Left renal pelvis (tissue), 4 donors: Measurements from ENCODE around the gene SYK. TPM values are rescaled to one million over a fixed set of nuclear protein-coding genes. Genes with fewer than 3 reads are reported as not detected.

Source experiments
- DNase-seq, 4 donors: peaks; one replicate each; pipeline ENCODE4 v3.0.0-alpha.2; 2013; ENCODE audit warnings: low read depth in 4 of 4, low spot score in 3 of 4
- polyA plus RNA-seq, 4 donors: library from polyadenylated mRNA; unstranded; fragments of 120-200 nt; gene quantifications; one replicate each; pipeline ENCODE4 v1.2.1, GENCODE V29; 2013; ENCODE audit not compliant: insufficient read length in 4 of 4

The SYK gene
- polyA plus RNA-seq, 4 donors, result 9.1 to 29.5 (median 28.5) TPM

GRCh38 chr9:90846770-90847419 lies 45.3 kb downstream of the SYK start:
- DNase-seq, result no peak

GRCh38 chr9:90847971-90848370 lies 46.4 kb downstream of the SYK start:
- no peak for DNase-seq

GRCh38 chr9:90848866-90849265 lies 47.2 kb downstream of the SYK start:
- no peak for DNase-seq

- DNase-seq, result no peak
Observed at GRCh38 chr9:90851444-90851843, 49.8 kb downstream of the SYK start.

- no peak for DNase-seq
Observed at GRCh38 chr9:90853945-90854344, 52.3 kb downstream of the SYK start.

DNA sequence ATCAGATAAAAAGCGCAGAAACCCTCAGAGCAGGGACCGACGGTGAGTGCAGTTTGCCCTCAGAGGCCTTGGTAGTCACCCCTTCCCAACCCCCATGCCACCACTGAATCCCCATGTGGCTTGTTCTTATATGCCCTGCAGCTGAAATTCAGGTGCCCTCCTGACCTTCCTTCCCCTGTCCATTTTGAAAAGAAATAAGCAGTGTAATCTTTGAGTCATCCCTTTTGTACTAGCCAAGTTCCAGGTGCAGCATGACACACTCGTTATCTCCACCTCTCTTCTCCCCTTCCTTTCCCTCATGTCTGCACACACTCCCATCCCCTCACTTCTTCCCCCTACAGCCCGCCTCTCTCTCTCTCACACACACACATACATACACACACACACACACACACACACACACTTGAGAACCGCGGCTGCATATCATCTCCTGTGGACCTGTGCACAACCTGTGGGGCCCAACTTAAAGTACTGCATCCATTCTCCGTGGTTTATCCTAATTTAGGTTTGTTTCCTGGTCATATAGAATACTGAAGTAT lies 53.1 kb downstream of the SYK start:
- no peak for DNase-seq

DNA sequence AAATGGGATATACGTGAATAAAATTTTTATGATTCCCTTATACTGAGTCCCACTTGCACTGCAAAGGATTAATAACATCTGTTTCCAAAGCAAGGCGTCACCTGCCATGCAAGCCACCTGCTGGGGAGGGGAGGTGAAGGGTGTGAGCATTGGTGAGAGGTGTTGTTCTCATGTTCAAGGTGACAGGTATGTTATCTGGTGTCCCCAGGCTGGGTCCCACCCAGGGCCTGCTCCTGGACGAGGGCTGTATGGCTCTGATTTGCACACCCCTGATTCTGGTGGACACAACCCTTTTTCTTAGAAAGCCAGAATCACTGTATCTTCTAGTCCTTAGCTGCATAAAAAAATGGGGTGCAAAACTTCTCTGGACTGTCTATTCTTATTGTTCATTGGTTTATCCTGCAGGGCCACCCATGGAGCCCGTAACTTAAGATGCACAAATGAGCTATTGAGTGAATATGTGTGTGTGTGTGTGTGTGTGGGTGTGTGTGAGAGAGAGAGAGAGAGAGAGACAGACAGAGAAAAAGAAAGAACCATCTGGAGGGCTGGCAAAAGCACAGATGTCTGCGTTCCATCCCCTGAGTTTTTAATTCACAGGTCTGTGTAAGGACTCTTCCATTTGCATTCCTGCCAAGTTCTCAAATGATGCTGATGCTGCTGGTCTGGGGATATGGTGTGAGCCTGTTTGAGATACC lies 53.7 kb downstream of the SYK start:
- DNase-seq, result no peak

DNA sequence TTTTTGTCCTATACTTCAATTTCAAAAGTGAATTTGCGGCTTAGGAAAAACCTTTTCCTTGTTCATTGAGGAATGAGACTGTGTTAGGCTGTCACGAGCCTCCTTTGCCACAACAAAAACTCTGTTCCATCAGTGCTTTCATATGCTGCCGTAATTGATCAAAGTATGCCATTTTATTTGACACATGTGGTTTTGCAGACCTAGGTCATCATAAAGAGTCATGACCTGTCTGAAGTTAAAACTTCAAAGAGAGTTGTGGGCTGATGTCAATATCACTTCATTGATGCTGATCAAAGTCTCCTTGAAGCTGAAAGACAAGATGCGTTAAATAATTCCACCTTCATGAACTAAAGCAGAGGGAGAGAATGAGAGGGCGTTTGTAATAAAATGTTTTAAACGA lies 55.5 kb downstream of the SYK start:
- no peak for DNase-seq

- no peak for DNase-seq
Observed at GRCh38 chr9:90857855-90858254, 56.2 kb downstream of the SYK start.

- no peak for DNase-seq
Observed at GRCh38 chr9:90858457-90858901, 56.9 kb downstream of the SYK start.

GRCh38 chr9:90860382-90860781 lies 58.8 kb downstream of the SYK start:
- DNase-seq, result no peak

DNA sequence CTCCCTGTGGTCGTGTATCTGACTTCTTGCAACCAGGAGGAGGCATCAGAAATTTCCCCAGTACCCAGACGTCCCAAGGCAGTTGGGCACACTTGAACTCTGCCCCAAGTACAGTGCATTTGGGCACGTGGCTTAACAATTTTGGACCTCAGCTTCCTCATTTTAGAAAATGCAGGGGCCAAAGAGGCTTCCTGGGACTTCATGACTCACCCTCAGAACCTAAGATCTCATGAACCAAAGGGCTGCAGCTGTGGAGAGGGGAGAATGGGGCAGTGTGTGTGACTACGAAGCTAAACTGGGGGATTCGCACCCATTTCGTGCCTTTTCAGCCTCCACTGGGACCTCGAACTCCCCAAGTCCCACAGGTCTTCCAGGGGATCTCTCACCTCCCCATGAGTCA lies 59.2 kb downstream of the SYK start:
- no peak for DNase-seq

DNA sequence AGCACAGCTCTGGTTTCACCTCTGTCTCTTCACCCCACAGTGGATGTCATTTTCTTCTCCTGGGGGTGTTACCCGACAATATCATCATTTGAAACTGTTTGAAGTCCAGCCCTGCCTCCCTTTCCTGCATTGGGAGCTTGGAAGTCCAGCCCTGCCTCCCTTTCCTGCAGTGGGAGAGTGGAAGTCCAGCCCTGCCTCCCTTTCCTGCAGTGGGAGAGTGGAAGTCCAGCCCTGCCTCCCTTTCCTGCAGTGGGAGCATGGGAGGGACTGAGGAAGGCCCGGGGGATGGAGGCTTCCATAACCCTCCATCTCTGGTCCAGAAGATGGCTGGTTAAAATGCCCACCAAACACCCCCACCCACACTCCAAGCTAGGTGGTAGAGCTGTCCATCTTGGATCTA lies 59.8 kb downstream of the SYK start:
- no peak for DNase-seq

DNA sequence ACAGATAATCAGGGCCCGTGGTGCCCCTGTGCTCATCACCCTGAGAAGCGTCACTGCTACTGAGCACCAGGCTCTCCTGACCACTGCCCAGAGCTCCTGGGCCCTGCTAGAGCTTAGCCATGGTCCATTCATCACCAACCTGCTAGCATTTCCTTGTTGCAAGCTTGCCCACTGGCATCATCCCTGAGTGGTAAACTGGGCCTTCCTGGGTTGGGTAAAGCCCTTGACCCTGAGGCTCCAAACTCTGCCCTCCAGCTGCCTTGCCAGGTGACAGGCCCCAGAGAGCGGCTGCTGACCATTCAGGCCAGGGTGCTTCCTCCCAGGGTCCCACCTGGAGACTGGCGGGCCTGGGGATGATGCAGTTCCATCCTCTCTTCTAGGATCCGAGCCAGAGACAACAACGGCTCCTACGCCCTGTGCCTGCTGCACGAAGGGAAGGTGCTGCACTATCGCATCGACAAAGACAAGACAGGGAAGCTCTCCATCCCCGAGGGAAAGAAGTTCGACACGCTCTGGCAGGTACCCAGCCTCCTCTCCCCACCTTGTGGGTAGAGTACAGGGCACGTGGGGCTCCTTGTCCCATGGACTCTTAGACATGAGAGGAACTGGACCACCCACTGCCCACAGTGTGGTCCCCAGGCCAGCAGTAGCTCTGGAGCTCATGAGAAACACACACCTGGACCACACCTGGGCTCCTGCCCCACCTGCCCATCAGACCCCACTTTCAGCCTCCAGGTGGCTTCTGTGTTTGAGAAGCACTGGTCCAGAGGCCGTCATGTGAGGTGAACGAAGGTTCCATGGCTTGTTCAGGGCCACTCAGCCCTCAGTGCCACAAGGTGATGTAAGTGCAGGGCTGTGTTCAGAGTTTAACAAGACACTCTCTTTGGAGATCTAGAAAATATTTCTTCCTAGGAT lies 60.5 kb downstream of the SYK start:
- DNase-seq, result no peak

GRCh38 chr9:90864779-90865178 lies 63.2 kb downstream of the SYK start:
- DNase-seq, result no peak

GRCh38 chr9:90867101-90867500 lies 65.5 kb downstream of the SYK start:
- no peak for DNase-seq

DNA sequence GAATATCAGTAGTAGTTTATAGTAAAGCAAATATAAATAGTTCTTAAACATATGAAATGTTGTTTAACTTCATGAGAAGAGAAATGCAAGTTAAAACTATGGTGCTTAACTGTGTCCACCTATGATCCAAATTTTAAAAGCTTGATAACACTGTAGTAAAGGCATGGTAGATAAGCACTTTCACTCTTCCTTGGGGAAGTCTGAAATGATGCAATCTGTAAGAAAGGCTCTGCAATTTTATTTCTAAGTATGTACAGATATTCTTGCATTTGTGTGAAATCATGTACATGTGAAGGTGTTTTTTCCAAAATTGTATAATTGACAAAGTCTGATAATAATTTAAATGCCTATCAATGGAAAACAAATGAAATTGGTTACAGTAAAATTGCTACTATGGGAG lies 66.9 kb downstream of the SYK start:
- DNase-seq, result no peak

GRCh38 chr9:90869361-90869760 lies 67.7 kb downstream of the SYK start:
- no peak for DNase-seq

- DNase-seq, result peak in 2 of 4 donors; percentile 28 to 35
Observed at GRCh38 chr9:90870621-90871326, 69.2 kb downstream of the SYK start.

DNA sequence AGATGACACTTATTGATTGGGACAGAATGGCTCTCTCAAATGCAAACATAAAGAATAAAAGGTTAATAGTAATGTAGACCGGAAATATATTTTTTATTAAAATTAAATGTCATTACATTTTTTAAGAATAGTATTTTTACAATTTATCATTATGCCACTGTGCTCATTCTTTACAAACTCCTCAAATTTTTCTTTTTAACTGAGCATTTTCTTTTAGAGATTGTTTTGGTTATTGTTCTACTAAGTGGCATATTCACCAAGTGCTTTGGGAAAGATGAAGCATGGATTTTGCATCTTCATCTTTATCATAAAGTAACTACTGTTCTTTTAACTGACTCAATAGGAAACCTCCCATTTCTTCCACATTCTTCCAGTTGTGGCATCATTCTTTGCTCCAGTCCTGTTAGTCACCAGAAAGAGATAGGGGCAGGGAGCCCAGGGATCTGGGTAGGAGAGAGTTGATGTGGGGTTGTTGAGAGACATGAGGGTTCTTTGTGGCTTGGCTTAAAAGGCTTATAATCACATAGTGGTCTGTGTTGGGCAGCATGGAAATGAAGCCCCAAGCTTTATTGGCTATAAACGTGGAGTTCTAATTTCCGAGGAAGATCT lies 69.8 kb downstream of the SYK start:
- no peak for DNase-seq
